Spleen (tissue), 7 donors: ENCODE measurements around the gene CTSL.

ENCODE experiments used
- CTCF ChIP-seq, 11 experiments: fragments of 200-600 bp in 7 of 11; fragments of 450-650 bp in 4 of 11; sonication (generic) in 4 of 11; IDR thresholded peaks in 8 of 11; conservative IDR thresholded peaks in 3 of 11; 1 replicate in 7 of 11; 2 replicates in 4 of 11; pipeline versions ENCODE4 v1.4.0 to v1.8.0; 2016 to 2021; ENCODE audit warnings: antibody characterized with exemption in 11 of 11, inconsistent platforms in 4 of 11, mild to moderate bottlenecking in 1 of 11
- POLR2A ChIP-seq, 3 donors: fragments of 450-650 bp; IDR thresholded peaks; one replicate each; pipeline ENCODE4 v1.5.1; 2017; ENCODE audit warnings: antibody characterized with exemption in 3 of 3, mild to moderate bottlenecking in 1 of 3
- POLR2AphosphoS5 ChIP-seq, 3 donors: sonication (generic); formaldehyde crosslinking; IDR thresholded peaks; one replicate each; pipeline ENCODE4 v1.5.1; 2017; ENCODE audit warnings: antibody characterized with exemption in 3 of 3
- donor health status: DM: no; HTN: no; CAD: no; lungs with moderate emphysema.
- donor health status: DM: no; HTN: no; CAD: no.
- donor health status: DM: no; HTN: no; CAD: no.

GRCh38 chr9:87712801-87713277, 13.1 kb upstream of the CTSL start:
- TF ChIP-seq POLR2A (IDR thresholded peaks at IDR 0.05) = no peak
- TF ChIP-seq CTCF (IDR thresholded peaks at IDR 0.05 in 8 of 11, conservative IDR thresholded peaks at IDR 0.05 in 3 of 11) = peak in 1 of 11 experiments; percentile 3
- TF ChIP-seq POLR2AphosphoS5 (IDR thresholded peaks at IDR 0.05) = no peak
